AG09319 (cell line): ENCODE data around the gene NES.
A peak's percentile ranks its signal among the peaks of the same experiment; 100 is the strongest.

Source experiments
- DNase-seq: peaks from one replicate; pipeline ENCODE4 v3.0.0-alpha.2; 2010; ENCODE audit warnings: low read depth; ENCODE audit errors: extremely low read depth
- TF ChIP-seq, protein P1 (sequence below): IDR thresholded peaks from 2 replicates; pipeline ENCODE4 v1.5.1; 2011; ENCODE audit warnings: low read depth, mild to moderate bottlenecking, inconsistent platforms, low read length, moderate library complexity

NES gene

DNA sequence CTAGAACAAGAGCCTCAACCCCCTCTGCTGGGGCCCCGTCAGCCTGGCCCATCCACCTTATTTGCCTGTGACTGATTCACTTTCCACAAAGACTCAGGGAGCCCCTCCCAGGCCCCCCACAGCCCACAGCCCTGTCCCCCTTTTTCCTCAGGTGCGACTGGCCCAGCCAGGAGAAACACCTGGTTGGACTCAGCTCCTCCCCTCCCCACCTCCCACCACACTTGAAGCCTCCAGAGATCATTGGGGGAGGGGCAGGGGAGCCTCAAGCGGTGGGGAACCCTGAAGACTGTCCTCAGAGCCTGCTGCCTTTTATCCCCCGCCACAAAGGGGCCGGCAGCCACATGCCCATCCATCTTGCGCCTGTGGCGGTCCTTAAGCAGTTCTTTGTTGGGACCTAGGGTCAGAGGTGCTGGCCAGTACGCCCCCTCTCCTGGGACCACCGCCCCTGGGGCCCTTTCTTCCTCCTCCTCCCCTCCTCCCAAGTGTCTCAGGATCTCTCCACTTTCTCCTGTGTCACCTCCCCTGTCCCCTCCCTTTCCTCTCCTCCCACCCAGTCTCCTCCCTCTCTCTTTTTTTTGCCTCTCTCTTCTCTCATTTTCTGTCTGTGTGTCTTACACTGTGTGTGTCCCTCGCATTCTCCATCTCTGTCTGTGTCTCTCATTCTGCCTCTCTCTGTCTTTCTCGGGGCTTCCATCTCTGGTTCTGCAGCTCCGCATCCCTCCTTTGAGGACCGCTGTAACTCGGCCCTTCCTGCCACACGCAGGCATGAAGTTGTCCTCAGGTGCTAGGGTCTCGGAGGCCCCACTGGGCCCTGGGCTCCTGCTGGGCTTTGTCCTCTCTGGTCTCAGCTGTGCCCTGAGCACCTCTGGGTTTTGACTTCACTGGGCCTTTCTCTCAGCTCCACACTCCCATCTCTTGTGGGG lies 16.0 kb upstream of the NES start:
- DNase-seq = no peak
- TF ChIP-seq, protein P1, sequence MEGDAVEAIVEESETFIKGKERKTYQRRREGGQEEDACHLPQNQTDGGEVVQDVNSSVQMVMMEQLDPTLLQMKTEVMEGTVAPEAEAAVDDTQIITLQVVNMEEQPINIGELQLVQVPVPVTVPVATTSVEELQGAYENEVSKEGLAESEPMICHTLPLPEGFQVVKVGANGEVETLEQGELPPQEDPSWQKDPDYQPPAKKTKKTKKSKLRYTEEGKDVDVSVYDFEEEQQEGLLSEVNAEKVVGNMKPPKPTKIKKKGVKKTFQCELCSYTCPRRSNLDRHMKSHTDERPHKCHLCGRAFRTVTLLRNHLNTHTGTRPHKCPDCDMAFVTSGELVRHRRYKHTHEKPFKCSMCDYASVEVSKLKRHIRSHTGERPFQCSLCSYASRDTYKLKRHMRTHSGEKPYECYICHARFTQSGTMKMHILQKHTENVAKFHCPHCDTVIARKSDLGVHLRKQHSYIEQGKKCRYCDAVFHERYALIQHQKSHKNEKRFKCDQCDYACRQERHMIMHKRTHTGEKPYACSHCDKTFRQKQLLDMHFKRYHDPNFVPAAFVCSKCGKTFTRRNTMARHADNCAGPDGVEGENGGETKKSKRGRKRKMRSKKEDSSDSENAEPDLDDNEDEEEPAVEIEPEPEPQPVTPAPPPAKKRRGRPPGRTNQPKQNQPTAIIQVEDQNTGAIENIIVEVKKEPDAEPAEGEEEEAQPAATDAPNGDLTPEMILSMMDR = no peak

GRCh38 chr1:156692441-156692924 lies 15.3 kb upstream of the NES start:
- TF ChIP-seq, protein P1 = no peak
- no peak for DNase-seq

DNA sequence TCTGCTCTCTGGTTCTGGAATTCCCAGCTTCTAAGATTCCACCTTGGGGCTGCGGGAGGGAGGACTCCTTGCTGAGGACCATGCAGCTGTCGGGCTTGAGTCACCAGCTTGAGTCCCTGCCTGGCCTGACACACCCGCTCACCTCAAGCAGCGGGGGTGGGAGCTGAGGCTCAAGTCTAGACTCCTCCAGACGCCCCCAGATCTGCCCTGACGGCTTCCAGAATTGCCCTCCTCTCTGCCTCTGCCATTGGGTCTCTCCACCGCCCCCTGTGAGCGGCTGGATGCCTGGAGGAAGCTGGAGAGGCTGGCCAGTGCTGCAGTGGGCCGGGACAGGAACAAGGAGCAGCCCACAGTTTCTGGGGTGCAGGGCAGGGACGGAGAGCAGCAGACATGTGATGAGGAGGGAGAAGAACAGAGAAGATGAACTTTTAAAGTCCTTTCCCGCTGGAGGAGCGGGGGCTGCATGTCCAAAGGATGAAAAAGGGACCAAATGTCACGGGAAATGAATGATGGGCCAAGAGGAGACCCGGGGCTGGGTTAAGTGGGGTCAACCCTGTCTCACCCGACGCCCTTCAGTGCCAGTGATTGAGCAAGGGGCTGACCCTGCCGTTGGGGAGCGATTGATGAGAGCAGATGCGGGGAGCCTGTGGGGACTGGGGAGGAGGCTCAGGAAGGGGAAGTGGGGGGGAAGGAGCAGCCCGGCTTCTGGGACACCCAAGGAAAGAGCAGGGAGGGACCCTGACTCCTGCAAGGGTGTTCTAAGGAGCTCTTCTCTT lies 14.6 kb upstream of the NES start:
- DNase-seq = no peak
- TF ChIP-seq, protein P1 = peak; percentile 28

GRCh38 chr1:156691191-156691590 lies 14.0 kb upstream of the NES start:
- TF ChIP-seq, protein P1 = no peak
- DNase-seq = no peak

- TF ChIP-seq, protein P1 = no peak
- no peak for DNase-seq
Observed at GRCh38 chr1:156690675-156691036, 13.4 kb upstream of the NES start.

- DNase-seq = no peak
- TF ChIP-seq, protein P1 = no peak
Observed at GRCh38 chr1:156689953-156690674, 12.9 kb upstream of the NES start.
